Peyer's patch (tissue), 4 donors: ENCODE measurements around the gene TMEM17.

Experiments
- CTCF ChIP-seq, 6 experiments: fragments of 450-650 bp in 4 of 6; fragments of 200-600 bp in 2 of 6; sonication (generic) in 1 of 6; IDR thresholded peaks; one replicate each; pipeline ENCODE4 v1.5.1; 2017 to 2019; ENCODE audit warnings: antibody characterized with exemption in 6 of 6, mild to moderate bottlenecking in 3 of 6, moderate library complexity in 1 of 6
- POLR2A ChIP-seq, 2 donors: fragments of 450-650 bp; IDR thresholded peaks; one replicate each; pipeline ENCODE4 v1.5.1; 2017; ENCODE audit warnings: antibody characterized with exemption in 2 of 2, mild to moderate bottlenecking in 2 of 2, moderate library complexity in 2 of 2

- TF ChIP-seq CTCF (IDR thresholded peaks at IDR 0.05), result no peak
- TF ChIP-seq POLR2A (IDR thresholded peaks at IDR 0.05), result no peak
Observed at GRCh38 chr2:62536873-62537547, 31.0 kb upstream of the TMEM17 start.
